Activated B cell treated with CpG ODN at 0.5 μM for 24 hours (primary cell): ENCODE results near the gene TNRC6B. TPM values are rescaled to one million over a fixed set of nuclear protein-coding genes. Genes with fewer than 3 reads are reported as not detected.

ENCODE experiments used
- ATAC-seq: fragments of 200-7000 bp; cut with Tn5 transposase; one replicate; pipeline ENCODE4 v1.10.0; 2021; ENCODE audit warnings: low read depth, mild to moderate bottlenecking, moderate library complexity
- CTCF ChIA-PET: fragments of 350-600 bp; sonication (Branson Sonifier 250); formaldehyde crosslinking; loops from one replicate; lab custom pipeline; 2021; ENCODE audit warnings: antibody characterized with exemption; lab: Charles Lee
- POLR2A ChIA-PET: fragments of 350-600 bp; sonication (Branson Sonifier 250); formaldehyde crosslinking; loops from one replicate; lab custom pipeline; 2021; ENCODE audit warnings: antibody characterized with exemption; lab: Charles Lee
- DNase-seq: peaks from one replicate; pipeline ENCODE4 v3.0.0; 2022
- H3K27ac Mint-ChIP-seq: one replicate; pipeline ENCODE4 v1.8.0; 2020; ENCODE audit warnings: mixed read lengths
- H3K27me3 Mint-ChIP-seq: one replicate; pipeline ENCODE4 v1.8.0; 2021; ENCODE audit warnings: mixed read lengths
- H3K36me3 Mint-ChIP-seq: one replicate; pipeline ENCODE4 v1.8.0; 2021; ENCODE audit warnings: low read depth, mixed read lengths
- H3K4me1 Mint-ChIP-seq: one replicate; pipeline ENCODE4 v1.8.0; 2021; ENCODE audit warnings: mixed read lengths
- H3K4me3 Mint-ChIP-seq: one replicate; pipeline ENCODE4 v1.8.0; 2020; ENCODE audit warnings: mild to moderate bottlenecking, mixed read lengths
- H3K9me3 Mint-ChIP-seq: one replicate; pipeline ENCODE4 v1.8.0; 2020; ENCODE audit warnings: mixed read lengths
- CTCF ChIP-seq: fragments of 200-600 bp; IDR thresholded peaks from one replicate; pipeline ENCODE4 v1.8.0; 2022; ENCODE audit warnings: antibody characterized with exemption, mild to moderate bottlenecking
- intact Hi-C: fragments of 100-400 bp; cut with micrococcal nuclease; formaldehyde crosslinking; loops from one replicate; pipeline ENCODE4 v1.15.1; 2024
- total RNA-seq: library from RNA; stranded (reverse); gene quantifications from 2 replicates; pipeline ENCODE4 v1.2.3, GENCODE V29; 2022

TNRC6B gene
- total RNA-seq, 1 donor from 2014 or later = 95.2 TPM

GRCh38 chr22:40342521-40342920, 164.8 kb downstream of the TNRC6B start:
- TF ChIP-seq CTCF = no peak
- H3K27ac Mint-ChIP-seq = no peak overlapping the region
- no peak for ATAC-seq
- intact Hi-C loops = no loop called here
- peaks cover 16% of the 10 kb centered on the region for H3K36me3 Mint-ChIP-seq
- no peak overlapping the region for H3K4me3 Mint-ChIP-seq
- no peaks in the 10 kb centered on the region for H3K27me3 Mint-ChIP-seq
- peaks cover 30% of the 10 kb centered on the region for H3K4me1 Mint-ChIP-seq
- H3K9me3 Mint-ChIP-seq = no peaks in the 10 kb centered on the region
- ChIA-PET POLR2A (no interaction called here), CTCF (no interaction called here)
- DNase-seq = no peak

- H3K27ac Mint-ChIP-seq = peak overlapping the region; percentile 98
- DNase-seq = no peak
- H3K36me3 Mint-ChIP-seq = peaks cover 32% of the 10 kb centered on the region
- no peaks in the 10 kb centered on the region for H3K9me3 Mint-ChIP-seq
- ChIA-PET POLR2A (interaction anchor here (0.6 to 3.9 kb wide), 24 partner anchors 9 to 1342 kb away, joined by 3 to 55 read pairs (median 4); partner anchors contain the start of genes SGSM3 and TNRC6B), CTCF (interaction anchor here (0.6 to 1.1 kb wide), 5 partner anchors 9 to 472 kb away, joined by 3 read pairs; no protein-coding TSS in a partner anchor)
- H3K4me3 Mint-ChIP-seq = peak overlapping the region; percentile 98
- H3K4me1 Mint-ChIP-seq = peaks cover 34% of the 10 kb centered on the region
- intact Hi-C loops = loop anchor here (5.0 kb wide), 1 partner anchor 133 kb away; no protein-coding TSS in a partner anchor
- no peak for TF ChIP-seq CTCF
- H3K27me3 Mint-ChIP-seq = no peaks in the 10 kb centered on the region
- no peak for ATAC-seq
Observed at GRCh38 chr22:40345271-40345670, 167.5 kb downstream of the TNRC6B start.

- POLR2A ChIA-PET = interaction anchor here (0.6 to 3.9 kb wide), 22 partner anchors 10 to 1341 kb away, joined by 3 to 55 read pairs (median 5); partner anchors contain the start of genes SGSM3 and TNRC6B
- TF ChIP-seq CTCF = no peak
- intact Hi-C loops = loop anchor here (1.0 to 5.0 kb wide), 9 partner anchors 67 to 946 kb away; partner anchors contain the start of genes MRTFA, RPS19BP1, ST13 and TAB1
- H3K27me3 Mint-ChIP-seq = no peaks in the 10 kb centered on the region
- H3K9me3 Mint-ChIP-seq = no peaks in the 10 kb centered on the region
- ATAC-seq = peak; percentile 49
- peak overlapping the region; percentile 98 for H3K4me3 Mint-ChIP-seq
- CTCF ChIA-PET = interaction anchor here (0.6 to 1.1 kb wide), 5 partner anchors 9 to 811 kb away, joined by 3 read pairs; no protein-coding TSS in a partner anchor
- H3K36me3 Mint-ChIP-seq = peaks cover 35% of the 10 kb centered on the region
- DNase-seq = peak; percentile 37
- peak overlapping the region; percentile 98 for H3K27ac Mint-ChIP-seq
- H3K4me1 Mint-ChIP-seq = peaks cover 34% of the 10 kb centered on the region
Observed at GRCh38 chr22:40345815-40346184, 168.1 kb downstream of the TNRC6B start.

GRCh38 chr22:40346185-40347118, 168.7 kb downstream of the TNRC6B start, which contains the start of gene ADSL:
Gene ADSL, plus strand, starts transcription at chr22:40346500. Its CDS starts 59 bp downstream, at chr22:40346559.
- peak within 1 kb of the TSS; percentile 98 for H3K4me3 Mint-ChIP-seq
- ChIA-PET POLR2A (interaction anchor here (0.5 to 3.9 kb wide), 22 partner anchors 11 to 1211 kb away, joined by 3 to 55 read pairs (median 6); partner anchors contain the start of genes ATF4, SGSM3 and TNRC6B), CTCF (interaction anchor here (0.8 to 1.9 kb wide), 9 partner anchors 10 to 818 kb away, joined by 3 to 9 read pairs (median 3); no protein-coding TSS in a partner anchor)
- H3K9me3 Mint-ChIP-seq = no peaks in the 10 kb centered on the region
- intact Hi-C loops = loop anchor here (1.0 to 5.0 kb wide), 9 partner anchors 66 to 947 kb away; partner anchors contain the start of genes MRTFA, RPS19BP1, ST13 and TAB1
- no peaks in the 10 kb centered on the region for H3K27me3 Mint-ChIP-seq
- TF ChIP-seq CTCF = no peak
- ATAC-seq = peak; percentile 91
- H3K27ac Mint-ChIP-seq = peak within 1 kb of the TSS; percentile 98
- H3K4me1 Mint-ChIP-seq = peaks cover 34% of the 10 kb centered on the region
- DNase-seq = peak; percentile 85
- H3K36me3 Mint-ChIP-seq = peaks cover 39% of the 10 kb centered on the region
